GM18868 (cell line): ENCODE measurements around the gene VENTX.
"Not testable (repeated sequence)": the region's sequence is repeated elsewhere in the genome, so short reads cannot be mapped to it uniquely, and the experiment has no call there.

Source experiments
- ATAC-seq: cut with Tn5 transposase; IDR thresholded peaks from one replicate; pipeline ENCODE4 v1.9.1; 2021; ENCODE audit warnings: mild to moderate bottlenecking, moderate library complexity; ENCODE audit not compliant: unreplicated experiment

The VENTX gene

DNA sequence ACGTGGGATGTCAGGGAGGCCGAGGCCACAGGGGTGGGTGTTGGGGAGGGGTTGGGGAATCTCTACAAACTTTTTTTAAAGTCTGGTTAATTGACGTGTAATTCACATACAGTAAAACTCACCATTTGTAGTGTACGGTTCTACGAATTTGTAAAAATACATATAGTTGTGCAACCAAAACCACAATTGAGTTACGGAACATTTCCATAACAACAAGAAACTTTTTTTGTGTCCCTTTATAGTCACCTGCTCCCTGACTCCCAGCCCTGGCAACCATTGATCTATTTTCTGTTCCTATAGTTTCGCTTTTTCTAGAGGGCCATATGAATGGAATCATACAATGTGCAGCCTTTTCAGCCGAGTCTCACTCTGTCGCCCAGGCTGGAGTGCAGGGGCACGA is 2.9 kb upstream of the VENTX start:
- not testable (repeated sequence) for ATAC-seq

GRCh38 chr10:133235265-133235855 is 2.3 kb upstream of the VENTX start:
- no peak for ATAC-seq

- no peak for ATAC-seq
These were observed 1.7 kb upstream of the VENTX start for GRCh38 chr10:133235932-133236331.

DNA sequence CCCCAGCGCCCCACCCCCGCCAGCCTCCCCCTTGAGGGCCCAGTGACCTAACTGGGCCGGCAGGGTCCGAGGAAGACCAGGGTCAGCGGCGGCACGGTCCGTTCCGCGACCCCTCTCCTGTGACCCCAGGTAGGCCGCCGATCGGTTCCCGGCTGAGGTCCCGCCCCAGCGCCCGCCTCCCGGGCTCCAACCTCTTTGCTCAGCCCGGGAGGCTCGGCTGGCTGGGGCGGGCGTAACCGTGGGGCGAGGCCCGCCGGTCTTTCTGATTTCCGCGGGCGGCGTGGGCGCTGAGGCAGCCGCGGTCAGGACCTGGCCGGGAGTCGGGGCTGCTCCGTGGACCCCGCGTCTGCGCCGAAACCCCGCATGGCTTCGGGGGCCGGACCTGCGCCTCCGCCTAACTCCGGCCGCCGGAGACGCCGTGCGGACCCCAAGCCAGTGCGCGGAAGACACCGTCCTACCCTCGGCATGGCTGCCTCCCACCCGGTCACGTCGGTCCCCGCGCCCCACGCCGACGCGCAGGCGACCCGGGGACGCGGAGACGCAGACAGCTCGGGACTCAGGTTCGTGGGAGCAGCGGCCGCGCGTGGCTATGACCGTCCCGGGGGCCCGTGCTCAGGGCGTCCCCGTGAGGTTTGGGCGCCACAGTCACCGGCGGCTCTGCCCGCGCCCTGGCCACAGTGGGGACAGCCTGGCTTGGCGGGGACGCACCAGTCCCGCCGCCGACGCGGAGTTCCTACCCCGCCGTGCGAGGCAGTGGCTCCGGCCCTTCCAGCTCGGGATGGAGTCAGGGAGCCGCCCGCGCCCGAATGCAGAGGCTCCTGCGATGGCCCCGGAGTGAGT is 1.0 kb upstream of the VENTX start:
- no peak for ATAC-seq

GRCh38 chr10:133237241-133237587 is 441 bp upstream of the VENTX start:
- no peak for ATAC-seq

GRCh38 chr10:133238466-133238804 is 780 bp downstream of the VENTX start:
- ATAC-seq = no peak

GRCh38 chr10:133239990-133240389 is 2.3 kb downstream of the VENTX start:
- ATAC-seq = no peak

GRCh38 chr10:133241501-133242205 is 4.0 kb downstream of the VENTX start:
- ATAC-seq = no peak

DNA sequence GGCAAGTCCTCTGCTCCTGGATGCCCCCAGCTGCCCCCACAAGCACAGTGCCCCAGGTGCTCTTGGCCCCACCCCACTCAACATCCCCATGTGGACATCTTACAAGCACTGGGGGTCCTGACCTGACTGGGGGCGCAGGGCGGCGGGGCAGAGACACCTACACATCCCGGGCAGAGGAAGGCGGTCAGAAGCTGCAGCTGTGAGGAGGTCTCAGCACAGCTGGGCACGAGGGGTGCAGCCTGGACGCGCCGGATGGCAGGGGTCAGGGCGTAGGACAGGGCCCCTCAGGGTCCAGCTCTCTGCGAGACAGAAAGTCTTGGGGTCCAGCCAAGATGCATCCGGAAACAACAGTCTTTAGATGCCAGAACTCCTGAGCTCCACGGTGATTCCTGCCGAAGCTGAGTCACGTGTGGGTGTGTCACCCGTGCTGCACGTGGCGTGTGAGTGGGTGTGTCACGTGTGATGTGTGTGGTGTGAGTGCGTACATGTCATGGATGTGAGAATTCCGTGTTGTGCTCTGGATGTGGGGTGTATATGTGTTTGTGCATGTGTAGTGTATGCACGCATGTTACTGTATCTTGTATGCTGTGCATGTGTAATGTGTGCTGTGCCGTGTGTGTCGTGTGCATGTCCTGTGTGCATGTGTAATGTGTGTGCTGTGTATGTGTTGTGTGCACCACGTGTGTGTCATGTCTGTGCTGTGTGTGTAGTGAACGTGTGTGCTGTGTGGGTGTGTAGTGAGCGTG is 5.1 kb downstream of the VENTX start:
- ATAC-seq = no peak

DNA sequence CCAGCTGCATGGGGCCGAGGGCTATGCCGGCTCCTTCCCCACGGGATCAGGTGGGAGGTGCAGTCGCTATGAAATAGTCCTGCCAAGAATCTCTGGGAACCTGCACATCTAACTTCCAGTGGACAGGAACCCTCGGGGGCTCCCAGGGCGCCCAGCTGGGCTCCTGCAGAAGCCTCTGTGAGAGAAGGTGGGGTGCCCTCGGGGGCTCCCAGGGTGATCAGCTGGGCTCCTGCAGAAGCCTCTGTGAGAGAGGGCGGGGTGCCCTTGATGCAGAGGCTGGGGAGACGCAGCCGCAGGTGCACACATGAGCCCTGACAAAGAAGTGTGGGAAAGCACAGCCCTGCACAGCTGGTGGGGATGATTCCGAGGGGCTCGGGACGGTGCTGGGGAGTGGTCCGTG is 5.9 kb downstream of the VENTX start:
- no peak for ATAC-seq

DNA sequence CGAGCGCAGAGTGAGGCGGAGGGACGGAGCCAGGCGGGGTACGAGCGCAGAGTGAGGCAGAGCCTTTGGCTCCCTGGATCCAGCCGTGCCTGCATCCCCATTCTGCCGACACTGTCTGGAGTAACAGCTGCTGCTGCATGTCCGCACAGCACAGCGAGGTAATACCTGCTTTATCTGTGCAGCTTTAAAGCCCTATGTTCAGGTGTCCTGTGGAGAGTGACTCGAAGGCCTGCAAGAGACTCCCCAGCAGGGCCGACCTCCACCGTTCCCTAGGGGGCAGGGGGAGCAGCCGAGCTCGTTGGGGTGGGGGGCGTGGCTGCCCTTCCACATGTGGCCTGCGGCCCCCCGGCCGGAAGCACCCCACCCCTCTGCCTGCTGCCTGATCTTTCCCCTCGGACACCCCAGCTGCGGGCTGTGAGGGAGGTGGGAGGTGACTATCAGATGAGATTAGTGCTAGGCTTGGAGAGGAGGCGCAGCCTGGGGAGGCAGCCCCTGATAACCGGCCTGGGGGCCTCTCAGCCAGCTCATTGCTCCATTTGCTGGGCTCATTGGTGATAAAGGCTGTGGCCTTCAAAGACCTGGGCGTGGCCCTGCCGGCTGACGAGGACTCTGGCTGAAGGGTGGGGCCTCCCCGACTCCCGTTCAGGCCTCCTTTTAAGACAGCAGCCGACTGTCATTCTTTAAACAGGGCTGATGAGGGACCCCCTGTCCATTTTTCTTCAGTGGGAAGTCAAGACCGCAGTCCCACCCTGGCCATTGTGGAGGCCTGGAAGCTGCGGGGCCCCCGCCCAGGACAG is 8.0 kb downstream of the VENTX start:
- no peak for ATAC-seq

DNA sequence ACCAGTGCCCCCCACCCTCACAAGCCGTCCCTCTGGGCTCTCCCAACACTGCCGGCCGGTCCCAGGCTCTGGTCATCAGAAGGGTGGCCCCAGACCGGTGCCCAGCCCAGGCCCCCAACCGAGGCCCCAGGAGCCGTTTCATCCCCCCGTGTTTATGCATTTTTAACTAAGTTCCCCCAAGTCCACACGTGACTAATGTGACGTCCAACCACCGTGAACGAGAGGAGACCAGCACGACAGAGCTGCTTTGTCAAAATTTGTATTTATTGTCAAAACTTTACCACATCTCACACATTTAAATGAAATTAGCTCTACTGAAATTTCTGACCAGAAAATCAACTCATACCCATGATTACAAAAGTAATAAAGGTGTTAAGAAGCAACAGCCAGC is 8.6 kb downstream of the VENTX start:
- ATAC-seq = no peak

GRCh38 chr10:133247681-133248333 is 10.2 kb downstream of the VENTX start:
- no peak for ATAC-seq

- no peak for ATAC-seq
These were observed 10.7 kb downstream of the VENTX start for GRCh38 chr10:133248334-133248715.

- no peak for ATAC-seq
These were observed 11.6 kb downstream of the VENTX start for GRCh38 chr10:133249094-133249780.

DNA sequence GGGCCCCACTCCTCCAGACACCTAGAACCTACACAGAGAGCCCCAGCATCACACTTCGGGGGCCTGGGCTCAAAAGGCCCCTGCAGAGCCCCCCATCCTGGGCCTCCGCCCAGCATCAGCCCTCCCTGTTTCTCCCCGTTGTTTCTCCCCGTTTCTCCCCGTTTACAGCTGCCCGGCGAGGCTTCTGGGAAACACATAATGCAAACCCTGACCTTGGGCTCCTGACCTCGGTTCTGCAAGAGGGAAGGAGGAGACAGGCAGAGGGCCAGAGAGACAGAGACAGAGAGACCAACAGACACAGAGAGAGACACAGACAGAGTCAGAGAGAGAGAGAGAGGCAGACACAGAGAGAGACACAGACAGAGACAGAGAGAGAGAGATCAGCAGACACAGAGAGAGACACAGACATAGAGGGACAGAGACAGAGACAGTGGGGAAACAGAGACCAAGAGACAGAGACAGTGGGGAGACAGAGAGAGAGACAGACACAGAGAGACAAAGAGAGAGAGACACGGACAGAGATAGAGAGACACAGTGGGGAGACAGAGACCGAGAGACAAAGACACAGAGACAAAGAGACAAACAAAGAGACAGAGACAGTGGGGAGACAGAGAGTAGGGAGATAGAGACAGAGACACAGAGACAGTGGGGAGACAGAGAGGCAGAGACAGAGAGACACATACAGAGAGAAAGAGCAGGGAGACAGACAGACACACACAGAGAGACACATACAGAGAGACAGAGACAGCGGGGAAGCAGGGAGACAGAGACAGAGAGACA is 12.5 kb downstream of the VENTX start:
- no peak for ATAC-seq

GRCh38 chr10:133251388-133252222 is 13.9 kb downstream of the VENTX start:
- no peak for ATAC-seq

GRCh38 chr10:133252223-133252552 is 14.5 kb downstream of the VENTX start:
- ATAC-seq = no peak
